H1 (cell line): ENCODE results near the gene CTNNA3. TPM values are rescaled to one million over a fixed set of nuclear protein-coding genes. Genes with fewer than 3 reads are reported as not detected.

Experiments used
- CBX5 ChIP-seq: fragments of 300-800, 300-1000 bp; sonication (generic); IDR thresholded peaks from 2 replicates; pipeline ENCODE4 v1.7.1; 2016; ENCODE audit warnings: antibody characterized with exemption, low read length, low read depth
- EP300 ChIP-seq, 2 experiments: IDR thresholded peaks; 1 replicate in 1 of 2; 2 replicates in 1 of 2; pipeline ENCODE4 v1.6.1; 2011 to 2012; ENCODE audit warnings: low read depth in 2 of 2, low read length in 2 of 2, mild to moderate bottlenecking in 2 of 2, borderline replicate concordance in 1 of 2, inconsistent platforms in 1 of 2, moderate library complexity in 1 of 2
- GABPA ChIP-seq: IDR thresholded peaks from 2 replicates; pipeline ENCODE4 v1.6.1; 2011; ENCODE audit warnings: mild to moderate bottlenecking, low read length, moderate library complexity, borderline replicate concordance; ENCODE audit not compliant: insufficient read depth
- KDM4A ChIP-seq: IDR thresholded peaks from one replicate; pipeline ENCODE4 v1.7.1; 2012; ENCODE audit warnings: low read depth, mild to moderate bottlenecking, moderate library complexity, low read length, inconsistent platforms; ENCODE audit not compliant: severe bottlenecking
- NRF1 ChIP-seq: IDR thresholded peaks from 2 replicates; pipeline ENCODE4 v1.6.1; 2011; ENCODE audit warnings: mild to moderate bottlenecking, low read depth, low read length, improper control_type of control experiment
- RNF2 ChIP-seq: fragments of 200-900, 300-1000 bp; sonication (generic); IDR thresholded peaks from 2 replicates; pipeline ENCODE4 v1.7.1; 2016; ENCODE audit warnings: borderline replicate concordance, low read depth, mild to moderate bottlenecking, antibody characterized with exemption, low read length; ENCODE audit not compliant: poor library complexity, severe bottlenecking; ENCODE audit errors: missing control alignments
- SIRT6 ChIP-seq: IDR thresholded peaks from one replicate; pipeline ENCODE4 v1.7.1; 2012; ENCODE audit warnings: low read length, inconsistent platforms
- SP1 ChIP-seq: IDR thresholded peaks from 2 replicates; pipeline ENCODE4 v1.6.1; 2011; ENCODE audit warnings: low read depth, low read length
- polyA plus RNA-seq, 7 experiments: library from polyadenylated mRNA; depleted of rRNA in 3 of 7; stranded (reverse) in 5 of 7; unstranded in 2 of 7; fragments of >200 nt in 5 of 7; fragments of 200-250 nt in 2 of 7; gene quantifications; 1 replicate in 5 of 7; 2 replicates in 1 of 7; 4 replicates in 1 of 7; pipeline versions ENCODE4 v1.2.1 to v1.2.3, GENCODE V29; 2011 to 2013; ENCODE audit warnings: missing spikeins in 2 of 7, mixed read lengths in 2 of 7
- total RNA-seq: library from RNA; stranded (reverse); fragmentation: NEBNext Ultra II Directional; extraction: Animal tissue kit (Norgen Biotek cat#: 25700); gene quantifications from 2 replicates; pipeline ENCODE4 v1.2.1, GENCODE V29; 2021

The CTNNA3 gene
- total and polyA plus RNA-seq, 2 of the 8 experiments (the other 6 are each of a cell fraction or from before 2014, with no cell fraction given), result 1.3 to 1.5 TPM

GRCh38 chr10:66353422-66353821, 1342.6 kb downstream of the CTNNA3 start (continued):
- no peak for TF ChIP-seq SIRT6
- no peak for TF ChIP-seq KDM4A
- no peak for TF ChIP-seq EP300 (IDR thresholded peaks at IDR 0.05; ENCODE audit: borderline replicate concordance in 1 of 2, low read depth in 2 of 2, low read length in 2 of 2)
- TF ChIP-seq RNF2, result no peak
- no peak for TF ChIP-seq CBX5
- TF ChIP-seq SP1, result no peak
- TF ChIP-seq NRF1, result no peak
- TF ChIP-seq GABPA, result no peak
